IMR-90 (cell line): ENCODE results near the gene MT1G. TPM values are rescaled to one million over a fixed set of nuclear protein-coding genes. Genes with fewer than 3 reads are reported as not detected.

Experiments
- ATAC-seq: fragments of 200-7000 bp; cut with Tn5 transposase; 2 replicates; pipeline ENCODE4 v1.9.1; 2020; ENCODE audit warnings: low read depth, mild to moderate bottlenecking, moderate library complexity
- BruUV-seq: library from RNA; stranded (reverse); fragments of 400-500 nt; replicated peaks from 2 replicates; lab custom pipeline; 2021; lab: Mats Ljungman, UMichigan
- CTCF ChIA-PET: fragments of 300-600 bp; formaldehyde crosslinking; extraction: SDS; loops from one replicate; lab custom pipeline; 2021; ENCODE audit warnings: antibody characterized with exemption; lab: Yijun Ruan, JAX
- POLR2A ChIA-PET: fragments of 300-600 bp; sonication (Branson Sonifier 250); formaldehyde crosslinking; loops from one replicate; lab custom pipeline; 2022; ENCODE audit warnings: antibody characterized with exemption; ENCODE audit not compliant: unreplicated experiment; lab: Charles Lee
- DNase-seq: peaks from one replicate; pipeline ENCODE4 v3.0.0; 2013
- H2AFZ ChIP-seq: replicated peaks from 2 replicates; pipeline ENCODE3; 2013; ENCODE audit warnings: low read length, mild to moderate bottlenecking; ENCODE audit not compliant: poor library complexity
- H2AK5ac ChIP-seq: 2 replicates; pipeline ENCODE4 v1.6.1; 2013; ENCODE audit warnings: low read depth, low read length, inconsistent platforms
- H2AK9ac ChIP-seq: replicated peaks from 2 replicates; pipeline ENCODE3; 2013; ENCODE audit warnings: mild to moderate bottlenecking, low read depth, low read length, moderate library complexity; ENCODE audit not compliant: poor library complexity
- H2BK120ac ChIP-seq: 2 replicates; pipeline ENCODE4 v1.6.1; 2013; ENCODE audit warnings: low read depth, low read length, inconsistent platforms
- H2BK15ac ChIP-seq: 3 replicates; pipeline ENCODE4 v1.6.1; 2013; ENCODE audit warnings: low read depth, low read length, inconsistent platforms
- H2BK20ac ChIP-seq: 2 replicates; pipeline ENCODE4 v1.6.1; 2013; ENCODE audit warnings: low read depth, mild to moderate bottlenecking, inconsistent platforms, low read length, moderate library complexity
- H2BK5ac ChIP-seq: 2 replicates; pipeline ENCODE4 v1.6.1; 2013; ENCODE audit warnings: mild to moderate bottlenecking, low read depth, low read length, inconsistent platforms; ENCODE audit not compliant: poor library complexity, severe bottlenecking
- H3K14ac ChIP-seq: replicated peaks from 2 replicates; pipeline ENCODE4 v1.6.1; 2013; ENCODE audit warnings: low read depth, low read length, inconsistent platforms
- H3K18ac ChIP-seq: 2 replicates; pipeline ENCODE4 v1.6.1; 2013; ENCODE audit warnings: low read depth, low read length, control low read depth
- H3K23ac ChIP-seq: 2 replicates; pipeline ENCODE4 v1.6.1; 2013; ENCODE audit warnings: low read depth, low read length, inconsistent platforms
- H3K27ac ChIP-seq: 2 replicates; pipeline ENCODE4 v1.5.1; 2013; ENCODE audit warnings: mild to moderate bottlenecking, control low read depth, low read length; ENCODE audit not compliant: insufficient read depth
- H3K27me3 ChIP-seq: 2 replicates; pipeline ENCODE4 v1.6.1; 2013; ENCODE audit warnings: low read length; ENCODE audit not compliant: control insufficient read depth, insufficient read depth
- H3K36me3 ChIP-seq: 2 replicates; pipeline ENCODE4 v1.6.1; 2013; ENCODE audit warnings: low read length, mixed read lengths; ENCODE audit not compliant: control insufficient read depth, insufficient read depth
- H3K4ac ChIP-seq: 2 replicates; pipeline ENCODE4 v1.6.1; 2013; ENCODE audit warnings: low read depth, low read length, inconsistent platforms
- H3K4me1 ChIP-seq: 2 replicates; pipeline ENCODE4 v1.6.1; 2013; ENCODE audit warnings: low read length, mixed read lengths; ENCODE audit not compliant: control insufficient read depth, insufficient read depth
- H3K4me2 ChIP-seq: 2 replicates; pipeline ENCODE4 v1.6.1; 2013; ENCODE audit warnings: low read depth, mild to moderate bottlenecking, control low read depth, low read length, moderate library complexity
- H3K4me3 ChIP-seq: 2 replicates; pipeline ENCODE4 v1.5.1; 2013; ENCODE audit warnings: low read depth, mild to moderate bottlenecking, control low read depth, low read length, moderate library complexity; ENCODE audit not compliant: insufficient read depth
- H3K56ac ChIP-seq: 2 replicates; pipeline ENCODE4 v1.6.1; 2013; ENCODE audit warnings: low read length, inconsistent platforms; ENCODE audit not compliant: insufficient read depth; ENCODE audit errors: extremely low read depth
- H3K79me1 ChIP-seq, 2 experiments: 2 replicates each; pipeline ENCODE4 v1.6.1; 2013; ENCODE audit warnings: low read length in 2 of 2, inconsistent platforms in 1 of 2, low read depth in 1 of 2
- H3K9ac ChIP-seq: 2 replicates; pipeline ENCODE4 v1.6.1; 2013; ENCODE audit warnings: low read depth, low read length, control low read depth
- H3K9me1 ChIP-seq: 2 replicates; pipeline ENCODE4 v1.6.1; 2013; ENCODE audit warnings: low read length, inconsistent platforms; ENCODE audit not compliant: insufficient read depth
- H3K9me3 ChIP-seq: 2 replicates; pipeline ENCODE4 v1.6.1; 2013; ENCODE audit warnings: low read length; ENCODE audit not compliant: control insufficient read depth, insufficient read depth
- H4K20me1 ChIP-seq: 2 replicates; pipeline ENCODE4 v1.6.1; 2013; ENCODE audit warnings: low read length, inconsistent platforms; ENCODE audit not compliant: insufficient read depth
- H4K5ac ChIP-seq: 2 replicates; pipeline ENCODE4 v1.6.1; 2013; ENCODE audit warnings: mild to moderate bottlenecking, low read depth, low read length, control low read depth
- H4K8ac ChIP-seq, 2 experiments: 2 replicates each; pipeline ENCODE4 v1.6.1; 2013; ENCODE audit warnings: low read depth in 2 of 2, low read length in 2 of 2, control low read depth in 1 of 2, inconsistent platforms in 1 of 2
- H4K91ac ChIP-seq: 2 replicates; pipeline ENCODE4 v1.6.1; 2013; ENCODE audit warnings: low read depth, low read length, inconsistent platforms; ENCODE audit not compliant: insufficient read depth
- BHLHE40 ChIP-seq: fragments of 150-350 bp; IDR thresholded peaks from 2 replicates; pipeline ENCODE4 v1.6.1; 2016; ENCODE audit warnings: mild to moderate bottlenecking, low read depth, low read length
- CEBPB ChIP-seq: IDR thresholded peaks from 2 replicates; pipeline ENCODE4 v1.6.1; 2012; ENCODE audit warnings: low read depth, low read length, improper control_type of control experiment
- CHD1 ChIP-seq: IDR thresholded peaks from 2 replicates; pipeline ENCODE4 v1.6.1; 2012; ENCODE audit warnings: low read depth, low read length, improper control_type of control experiment
- FOS ChIP-seq: fragments of 150-350 bp; IDR thresholded peaks from 2 replicates; pipeline ENCODE4 v1.6.1; 2016; ENCODE audit warnings: low read depth, low read length
- MAFK ChIP-seq: IDR thresholded peaks from 2 replicates; pipeline ENCODE4 v1.6.1; 2012; ENCODE audit warnings: low read depth, low read length, improper control_type of control experiment
- MAZ ChIP-seq: IDR thresholded peaks from 2 replicates; pipeline ENCODE4 v1.6.1; 2012; ENCODE audit warnings: low read depth, mild to moderate bottlenecking, low read length, improper control_type of control experiment, moderate library complexity, borderline replicate concordance
- MXI1 ChIP-seq: IDR thresholded peaks from 2 replicates; pipeline ENCODE4 v1.6.1; 2012; ENCODE audit warnings: low read depth, mild to moderate bottlenecking, low read length, moderate library complexity, borderline replicate concordance
- NFE2L2 ChIP-seq: fragments of 150-350 bp; IDR thresholded peaks from 2 replicates; pipeline ENCODE4 v1.6.1; 2016; ENCODE audit warnings: low read depth, mild to moderate bottlenecking, low read length
- POLR2A ChIP-seq: IDR thresholded peaks from 2 replicates; pipeline ENCODE4 v1.6.1; 2012; ENCODE audit warnings: mild to moderate bottlenecking, low read depth, low read length
- RAD21 ChIP-seq: IDR thresholded peaks from 2 replicates; pipeline ENCODE4 v1.6.1; 2012; ENCODE audit warnings: low read length, improper control_type of control experiment
- RCOR1 ChIP-seq: IDR thresholded peaks from 2 replicates; pipeline ENCODE4 v1.6.1; 2012; ENCODE audit warnings: mild to moderate bottlenecking, low read length, improper control_type of control experiment; ENCODE audit not compliant: insufficient replicate concordance
- RFX5 ChIP-seq: IDR thresholded peaks from 2 replicates; pipeline ENCODE4 v1.8.0; 2012; ENCODE audit warnings: low read depth, mild to moderate bottlenecking, low read length, moderate library complexity
- SMC3 ChIP-seq: fragments of 150-350 bp; IDR thresholded peaks from 2 replicates; pipeline ENCODE4 v1.6.1; 2016; ENCODE audit warnings: low read depth, mild to moderate bottlenecking, antibody characterized with exemption, low read length, moderate library complexity
- WGBS, 2 experiments: methylation state at CpG; one replicate each; pipeline versions ENCODE4 v1.1.5 to v1.1.7; 2013; ENCODE audit warnings: missing lambda C conversion rate in 2 of 2; ENCODE audit not compliant: insufficient read length in 1 of 2; ENCODE audit errors: extremely low coverage in 2 of 2; 5-methylcytosine and 5-hydroxymethylcytosine counted together
- dilution Hi-C: fragments of 300-500 bp; cut with HindIII; formaldehyde crosslinking; loops from one replicate; pipeline ENCODE4 v1.14.3; 2018; ENCODE audit warnings: low sequenced_read_pairs; ENCODE audit not compliant: unreplicated experiment
- in situ Hi-C: fragments of 300-500 bp; cut with MboI; formaldehyde crosslinking; loops from 3 replicates; pipeline ENCODE4 v1.14.3; 2019; ENCODE audit warnings: low sequenced_read_pairs, inconsistent platforms, mixed read lengths
- intact Hi-C: fragments of 100-400 bp; cut with micrococcal nuclease; formaldehyde crosslinking; loops from 2 replicates; pipeline ENCODE4 v1.10.0; 2022
- polyA plus RNA-seq, 3 experiments: library from polyadenylated mRNA; depleted of rRNA; stranded (reverse); fragments of >200 nt; gene quantifications; 2 replicates each; pipeline ENCODE4 v1.2.3, GENCODE V29; 2012; ENCODE audit warnings: low replicate concordance in 1 of 3
- total RNA-seq: library from RNA; depleted of rRNA; stranded (reverse); fragments of >200 nt; gene quantifications from 2 replicates; pipeline ENCODE4 v1.2.3, GENCODE V29; 2012
- TF ChIP-seq, protein P1 (sequence below): conservative IDR thresholded peaks from 2 replicates; pipeline ENCODE4 v1.5.1; 2012; ENCODE audit warnings: mild to moderate bottlenecking, low read depth, low read length, improper control_type of control experiment
- TF ChIP-seq, protein P2 (sequence below): fragments of 150-350 bp; IDR thresholded peaks from 2 replicates; pipeline ENCODE4 v1.6.1; 2017; ENCODE audit warnings: mild to moderate bottlenecking, antibody characterized with exemption, low read length, low read depth
- TF ChIP-seq, protein P3 (sequence below): fragments of 150-350 bp; IDR thresholded peaks from 2 replicates; pipeline ENCODE4 v1.6.1; 2016; ENCODE audit warnings: low read depth, mild to moderate bottlenecking, low read length, moderate library complexity, borderline replicate concordance

The MT1G gene
- total and polyA plus RNA-seq, 2 of the 4 experiments (the other 2 are of a cell fraction): 0.48 TPM; not detected in 1

DNA sequence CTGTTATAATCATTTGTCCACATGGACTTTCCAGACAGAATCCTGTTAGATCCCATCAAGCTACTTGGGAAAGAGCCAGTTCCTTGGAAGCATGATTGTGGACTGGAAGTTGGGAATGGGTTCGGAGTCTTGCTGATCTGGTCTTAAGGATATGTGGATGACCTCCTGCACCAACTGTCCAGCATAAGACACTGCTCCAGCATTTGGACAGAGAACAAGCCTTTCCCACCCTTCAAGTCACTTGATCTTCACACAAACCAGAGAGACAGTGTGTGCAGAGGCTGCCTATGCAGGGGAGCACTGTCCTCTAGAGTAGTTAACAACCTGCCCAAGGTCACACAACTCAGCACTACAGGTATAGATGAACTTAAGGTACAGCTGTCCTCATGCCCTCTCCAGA lies 22.0 kb downstream of the MT1G start:
- CTCF ChIA-PET: no interaction called here
- in situ Hi-C loops: no loop called here
- H2BK20ac ChIP-seq: no peak overlapping the region

More for the DNA sequence above, 22.0 kb downstream of the MT1G start:
- Histone ChIP-seq H3K4me2 (no peak overlapping the region), H3K9me1 (0 out of 2 replicates have a peak, but pooled peaks cover 3% of the 10 kb centered on the region), H3K9ac (no peak overlapping the region), H4K5ac (no peak overlapping the region), H2AFZ (no peak overlapping the region), H3K27ac (no peak overlapping the region), H3K4me3 (no peak overlapping the region), H2BK120ac (no peak overlapping the region), H3K9me3 (0 out of 2 replicates have a peak, but pooled peaks cover 2% of the 10 kb centered on the region), H3K79me1 (no peaks in the 10 kb centered on the region), H3K14ac (no peak overlapping the region), H3K23ac (no peak overlapping the region), H3K18ac (no peak overlapping the region), H3K36me3 (no peaks in the 10 kb centered on the region), H2BK5ac (no peak overlapping the region), H2BK15ac (no peak overlapping the region), H3K27me3 (peaks cover 86% of the 10 kb centered on the region), H3K56ac (no peak overlapping the region), H2AK5ac (no peak overlapping the region), H4K8ac (no peak overlapping the region), H4K91ac (no peak overlapping the region), H3K4me1 (no peaks in the 10 kb centered on the region), H2AK9ac (no peak overlapping the region), H3K4ac (no peak overlapping the region), H4K20me1 (no peaks in the 10 kb centered on the region; the same call in 1 of the 2 replicates)
- no peak for TF ChIP-seq RCOR1
- TF ChIP-seq MAZ: no peak
- no peak for TF ChIP-seq NFE2L2
- TF ChIP-seq SMC3: no peak
- no peak for TF ChIP-seq CEBPB
- TF ChIP-seq MAFK: no peak
- TF ChIP-seq, protein P1, sequence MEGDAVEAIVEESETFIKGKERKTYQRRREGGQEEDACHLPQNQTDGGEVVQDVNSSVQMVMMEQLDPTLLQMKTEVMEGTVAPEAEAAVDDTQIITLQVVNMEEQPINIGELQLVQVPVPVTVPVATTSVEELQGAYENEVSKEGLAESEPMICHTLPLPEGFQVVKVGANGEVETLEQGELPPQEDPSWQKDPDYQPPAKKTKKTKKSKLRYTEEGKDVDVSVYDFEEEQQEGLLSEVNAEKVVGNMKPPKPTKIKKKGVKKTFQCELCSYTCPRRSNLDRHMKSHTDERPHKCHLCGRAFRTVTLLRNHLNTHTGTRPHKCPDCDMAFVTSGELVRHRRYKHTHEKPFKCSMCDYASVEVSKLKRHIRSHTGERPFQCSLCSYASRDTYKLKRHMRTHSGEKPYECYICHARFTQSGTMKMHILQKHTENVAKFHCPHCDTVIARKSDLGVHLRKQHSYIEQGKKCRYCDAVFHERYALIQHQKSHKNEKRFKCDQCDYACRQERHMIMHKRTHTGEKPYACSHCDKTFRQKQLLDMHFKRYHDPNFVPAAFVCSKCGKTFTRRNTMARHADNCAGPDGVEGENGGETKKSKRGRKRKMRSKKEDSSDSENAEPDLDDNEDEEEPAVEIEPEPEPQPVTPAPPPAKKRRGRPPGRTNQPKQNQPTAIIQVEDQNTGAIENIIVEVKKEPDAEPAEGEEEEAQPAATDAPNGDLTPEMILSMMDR: no peak
- no peak for TF ChIP-seq RFX5
- no peak for TF ChIP-seq POLR2A
- TF ChIP-seq, protein P2, sequence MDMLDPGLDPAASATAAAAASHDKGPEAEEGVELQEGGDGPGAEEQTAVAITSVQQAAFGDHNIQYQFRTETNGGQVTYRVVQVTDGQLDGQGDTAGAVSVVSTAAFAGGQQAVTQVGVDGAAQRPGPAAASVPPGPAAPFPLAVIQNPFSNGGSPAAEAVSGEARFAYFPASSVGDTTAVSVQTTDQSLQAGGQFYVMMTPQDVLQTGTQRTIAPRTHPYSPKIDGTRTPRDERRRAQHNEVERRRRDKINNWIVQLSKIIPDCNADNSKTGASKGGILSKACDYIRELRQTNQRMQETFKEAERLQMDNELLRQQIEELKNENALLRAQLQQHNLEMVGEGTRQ: no peak
- TF ChIP-seq, protein P3, sequence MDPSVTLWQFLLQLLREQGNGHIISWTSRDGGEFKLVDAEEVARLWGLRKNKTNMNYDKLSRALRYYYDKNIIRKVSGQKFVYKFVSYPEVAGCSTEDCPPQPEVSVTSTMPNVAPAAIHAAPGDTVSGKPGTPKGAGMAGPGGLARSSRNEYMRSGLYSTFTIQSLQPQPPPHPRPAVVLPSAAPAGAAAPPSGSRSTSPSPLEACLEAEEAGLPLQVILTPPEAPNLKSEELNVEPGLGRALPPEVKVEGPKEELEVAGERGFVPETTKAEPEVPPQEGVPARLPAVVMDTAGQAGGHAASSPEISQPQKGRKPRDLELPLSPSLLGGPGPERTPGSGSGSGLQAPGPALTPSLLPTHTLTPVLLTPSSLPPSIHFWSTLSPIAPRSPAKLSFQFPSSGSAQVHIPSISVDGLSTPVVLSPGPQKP: no peak
- TF ChIP-seq RAD21: no peak
- TF ChIP-seq FOS: no peak
- TF ChIP-seq MXI1: no peak
- TF ChIP-seq BHLHE40: no peak
- TF ChIP-seq CHD1: no peak
- WGBS, 2 experiments: no CpG with 5 or more reads among the region's 1 CpG
- intact Hi-C loops (no loop called here), dilution Hi-C loops (no loop called here)
- BruUV-seq: no TSS peak
- ATAC-seq (no peak), DNase-seq (peak; percentile 2)
- POLR2A ChIA-PET: no interaction called here
